HG03521 (cell line): ENCODE results near the gene SDF4.
"Not testable (repeated sequence)": the region's sequence is repeated elsewhere in the genome, so short reads cannot be mapped to it uniquely, and the experiment has no call there.

ENCODE experiments used
- ATAC-seq: cut with Tn5 transposase; IDR thresholded peaks from one replicate; pipeline ENCODE4 v1.9.1; 2021; ENCODE audit warnings: mild to moderate bottlenecking, moderate library complexity; ENCODE audit not compliant: unreplicated experiment

Gene SDF4

GRCh38 chr1:1199961-1200875, 31.6 kb downstream of the SDF4 start:
- ATAC-seq = no peak

DNA sequence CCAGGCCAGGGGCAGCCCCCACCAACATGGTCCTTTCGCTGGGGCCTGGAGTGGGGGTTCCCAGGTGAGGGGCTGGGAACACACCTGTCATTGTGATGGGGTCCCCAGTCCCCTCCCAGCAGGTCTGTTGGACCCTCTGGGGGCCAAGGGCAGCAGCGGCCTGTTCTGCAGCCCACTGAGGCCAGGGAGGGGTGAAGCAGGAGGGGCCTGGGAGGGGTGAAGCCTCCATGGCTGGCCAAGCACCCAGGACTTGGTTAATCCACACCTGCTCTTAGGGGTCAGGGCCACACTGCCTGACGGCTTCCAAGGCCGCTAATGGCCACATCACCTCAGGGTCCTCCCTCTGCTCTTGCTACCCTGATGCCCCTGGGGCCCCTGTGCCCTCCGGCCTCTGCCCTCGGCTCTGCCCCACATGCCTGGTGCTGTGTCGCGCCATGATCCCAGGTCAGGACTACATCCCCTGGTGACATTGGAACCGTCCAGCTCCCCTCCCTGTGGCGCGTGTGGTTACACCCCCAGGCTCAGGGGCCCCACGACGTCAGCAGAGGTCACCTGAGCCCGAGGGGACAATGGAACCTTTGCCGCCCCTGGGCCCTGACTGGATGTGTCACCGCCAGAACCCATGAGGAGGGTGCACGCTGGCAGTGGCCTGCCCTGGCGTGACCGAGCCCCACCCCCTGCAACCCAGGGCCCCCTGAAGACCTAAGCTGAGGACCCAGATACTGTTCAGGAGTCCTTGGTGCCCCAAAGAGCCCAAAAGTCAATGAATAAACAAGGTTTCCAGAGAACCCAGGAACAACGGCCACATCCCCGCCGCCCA, 32.5 kb downstream of the SDF4 start:
- ATAC-seq = no peak

- no peak for ATAC-seq
Observed at GRCh38 chr1:1198423-1199140, 33.2 kb downstream of the SDF4 start.

DNA sequence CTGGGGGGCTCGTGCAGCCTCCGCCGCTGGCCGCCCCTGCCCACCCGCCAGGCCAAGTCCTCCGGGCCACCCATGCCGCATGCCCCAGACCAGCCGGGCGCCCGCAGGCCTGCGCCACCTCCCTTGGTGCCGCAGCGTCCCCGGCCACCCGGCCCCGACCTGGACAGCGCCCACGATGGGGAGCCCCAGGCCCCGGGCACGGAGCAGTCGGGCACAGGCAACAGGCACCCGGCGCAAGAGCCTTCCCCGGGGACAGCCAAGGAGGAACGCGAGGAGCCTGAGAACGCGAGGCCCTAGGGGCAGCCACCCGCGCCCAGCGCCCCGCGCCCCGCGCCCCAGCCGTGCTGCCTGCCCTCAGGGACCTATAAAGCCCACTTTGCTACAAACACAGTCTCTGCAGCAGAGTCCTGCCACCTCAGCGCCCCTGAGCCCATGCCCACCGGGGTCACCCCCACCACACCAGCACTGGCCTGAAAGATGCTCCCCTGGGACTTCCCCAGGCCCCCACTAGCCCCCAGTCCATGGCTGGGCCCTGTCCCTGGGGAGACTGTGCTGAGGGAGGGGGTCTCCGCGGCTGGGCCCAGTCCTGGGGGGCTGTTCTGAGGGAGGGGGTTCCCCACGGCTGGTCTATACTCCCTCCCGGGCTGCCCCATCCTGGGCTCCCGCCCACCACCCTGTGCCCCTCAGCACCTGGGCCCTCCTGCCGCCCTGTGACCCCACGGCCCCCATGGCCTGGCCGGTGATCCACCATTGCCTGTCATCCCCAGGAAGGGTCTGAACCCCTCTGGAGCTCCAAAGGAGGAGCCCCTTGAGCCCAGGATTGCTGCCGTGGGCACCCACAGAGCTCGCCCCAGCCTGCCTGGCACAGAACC, 34.0 kb downstream of the SDF4 start:
- no peak for ATAC-seq

DNA sequence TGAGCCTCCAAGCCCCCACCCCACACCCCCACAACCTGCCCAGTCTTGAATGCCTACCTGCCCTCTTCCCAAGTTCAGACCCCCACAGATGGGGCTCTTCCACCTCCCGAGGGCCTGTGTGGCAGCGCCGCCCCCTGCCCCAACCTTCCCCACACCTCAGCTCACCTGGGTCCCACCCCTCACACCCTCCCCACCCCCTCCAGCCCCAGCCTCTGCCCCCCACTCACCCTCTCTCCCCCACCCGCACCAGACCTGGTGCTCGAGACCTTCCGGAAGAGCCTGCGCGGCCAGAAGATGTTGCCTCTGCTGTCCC, 34.7 kb downstream of the SDF4 start:
- no peak for ATAC-seq

GRCh38 chr1:1196431-1197187, 35.2 kb downstream of the SDF4 start:
- ATAC-seq = no peak

GRCh38 chr1:1195726-1196125, 36.1 kb downstream of the SDF4 start:
- not testable (repeated sequence) for ATAC-seq

DNA sequence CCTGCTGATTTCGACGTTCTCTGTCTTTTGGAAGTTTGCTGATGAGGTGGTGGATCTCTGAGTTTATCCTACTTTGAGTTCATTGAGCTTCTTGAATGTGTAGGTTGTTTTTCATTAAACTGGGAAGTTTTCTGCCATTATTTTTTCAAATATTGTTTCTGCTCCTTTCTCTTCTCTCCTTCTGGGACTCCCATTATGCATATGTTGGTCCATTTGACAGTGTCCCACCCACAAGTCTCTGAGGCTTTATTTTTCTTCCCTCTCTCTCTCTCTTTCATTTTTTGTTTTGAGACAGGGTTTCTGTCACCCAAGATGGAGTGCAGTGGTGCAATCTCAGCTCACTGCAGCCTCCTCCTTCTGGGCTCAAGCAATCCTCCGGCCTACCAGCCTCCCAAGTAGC, 37.1 kb downstream of the SDF4 start:
- no peak for ATAC-seq

GRCh38 chr1:1191734-1192133, 40.1 kb downstream of the SDF4 start:
- ATAC-seq = no peak

DNA sequence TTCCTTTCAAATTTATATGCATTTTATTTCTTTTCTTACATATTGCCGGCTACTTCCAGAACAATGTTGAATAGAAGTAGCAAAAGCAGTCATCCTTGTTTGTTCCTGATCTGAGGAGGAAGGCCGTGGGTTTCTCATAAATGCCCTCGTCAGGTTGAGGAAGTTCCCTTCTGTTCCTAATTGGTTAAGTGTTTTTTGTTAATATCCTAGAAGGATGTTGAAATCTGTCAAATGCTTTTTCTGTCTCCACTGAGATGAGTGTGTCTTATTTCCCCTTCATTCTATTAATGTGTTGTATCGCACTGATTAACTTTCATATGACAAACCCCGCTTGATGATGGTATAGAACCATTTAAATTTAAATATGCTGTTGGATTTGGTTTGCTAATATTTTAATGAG, 42.7 kb downstream of the SDF4 start:
- ATAC-seq = no peak

GRCh38 chr1:1187938-1188337, 43.9 kb downstream of the SDF4 start:
- no peak for ATAC-seq

GRCh38 chr1:1185101-1185765, 46.6 kb downstream of the SDF4 start:
- no peak for ATAC-seq

DNA sequence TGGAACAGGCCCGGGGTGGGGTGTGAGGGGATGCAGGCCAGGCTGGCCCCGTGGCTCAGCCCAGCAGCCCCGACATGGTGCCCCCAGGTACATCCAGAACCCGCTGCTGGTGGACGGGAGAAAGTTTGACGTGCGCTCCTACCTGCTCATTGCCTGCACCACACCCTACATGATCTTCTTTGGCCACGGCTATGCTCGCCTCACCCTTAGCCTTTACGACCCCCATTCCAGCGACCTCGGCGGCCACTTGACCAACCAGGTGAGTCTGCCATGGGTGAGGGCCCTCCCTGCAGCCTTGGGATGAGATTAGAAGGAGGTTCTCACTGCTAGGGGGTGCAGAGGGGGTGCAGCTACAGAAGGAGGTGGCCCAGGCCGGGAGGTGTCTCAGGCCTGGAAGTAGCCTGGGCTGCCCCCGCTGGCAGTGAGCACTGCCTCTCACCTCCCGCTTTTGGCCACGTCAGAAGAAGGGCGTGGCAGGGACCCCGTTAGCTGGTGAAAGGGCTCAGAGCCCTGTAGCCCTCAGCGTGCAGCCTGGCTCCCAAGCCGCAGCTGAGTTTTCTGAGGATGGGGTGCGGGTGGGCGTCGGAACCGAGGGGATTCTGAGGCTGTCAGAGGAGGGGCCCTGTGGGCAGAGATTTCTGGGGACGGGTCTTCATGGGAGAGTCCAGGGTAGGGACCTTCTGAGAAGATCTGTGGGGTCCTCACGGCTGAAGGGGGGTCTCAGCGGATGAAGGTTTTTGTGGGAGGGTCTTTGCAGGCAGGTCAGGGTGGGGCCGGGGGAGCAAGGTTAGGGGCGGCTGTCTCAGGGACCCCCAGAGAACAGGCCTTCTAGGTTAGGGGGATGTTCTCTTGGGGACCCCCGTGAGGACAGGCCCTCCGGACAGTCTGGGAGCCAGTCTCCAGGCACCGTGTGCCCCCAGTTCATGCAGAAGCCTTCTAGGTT, 47.7 kb downstream of the SDF4 start:
- no peak for ATAC-seq

- ATAC-seq = no peak
Observed at GRCh38 chr1:1183221-1183747, 48.5 kb downstream of the SDF4 start.

DNA sequence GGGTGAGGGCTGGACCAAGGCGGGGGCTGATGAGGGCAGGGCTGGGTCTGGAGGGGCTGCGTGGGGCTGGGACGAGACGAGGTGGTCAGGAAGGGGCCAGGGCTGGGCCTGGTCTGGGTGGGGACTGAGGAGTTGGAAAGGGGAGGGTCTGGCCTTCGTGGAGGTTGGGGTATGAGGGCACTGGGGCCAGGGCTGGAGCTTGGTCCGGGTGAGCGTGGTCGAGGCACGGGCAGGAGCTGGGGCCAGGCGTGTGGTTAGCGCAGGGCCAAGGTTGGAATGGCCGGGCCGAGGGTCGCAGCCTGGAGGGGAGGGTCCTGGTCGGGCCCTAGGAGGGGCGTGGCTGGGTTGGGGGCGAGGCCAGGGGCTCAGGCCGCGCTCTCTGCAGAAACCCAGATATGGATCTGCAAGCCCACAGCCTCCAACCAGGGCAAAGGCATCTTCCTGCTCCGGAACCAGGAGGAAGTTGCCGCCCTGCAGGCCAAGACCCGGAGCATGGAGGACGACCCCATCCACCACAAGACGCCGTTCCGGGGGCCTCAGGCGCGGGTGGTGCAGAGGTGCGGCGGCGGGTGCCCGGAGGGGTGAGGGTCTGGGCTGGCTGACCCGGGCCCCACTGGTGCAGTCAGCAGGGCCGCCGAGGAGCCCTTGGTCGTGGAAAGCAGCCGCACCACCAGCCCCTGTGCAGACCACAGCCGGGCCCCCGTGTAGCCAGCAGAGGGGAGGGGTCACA, 49.1 kb downstream of the SDF4 start:
- ATAC-seq = no peak

- ATAC-seq = no peak
Observed at GRCh38 chr1:1181938-1182410, 49.8 kb downstream of the SDF4 start.
